Caco-2 (cell line): ENCODE measurements around the gene DNM2. TPM values are rescaled to one million over a fixed set of nuclear protein-coding genes. Genes with fewer than 3 reads are reported as not detected.

Source experiments
- BruUV-seq: library from RNA; stranded (reverse); fragments of 400-500 nt; replicated peaks from 2 replicates; lab custom pipeline; 2021; lab: Mats Ljungman, UMichigan
- CTCF ChIA-PET: fragments of 300-600 bp; sonication (Branson Sonifier 250); formaldehyde crosslinking; loops from one replicate; lab custom pipeline; 2022; ENCODE audit warnings: antibody characterized with exemption; lab: Charles Lee
- POLR2A ChIA-PET: fragments of 300-600 bp; sonication (Branson Sonifier 250); formaldehyde crosslinking; loops from one replicate; lab custom pipeline; 2022; ENCODE audit warnings: antibody characterized with exemption; lab: Charles Lee
- DNase-seq, 2 experiments: peaks; one replicate each; pipeline versions ENCODE4 v3.0.0 to v3.0.0-alpha.2; 2020 to 2022
- H3K27me3 ChIP-seq: replicated peaks from 2 replicates; pipeline ENCODE4 v1.6.0; 2011; ENCODE audit warnings: low read length; ENCODE audit not compliant: control insufficient read depth, insufficient read depth
- H3K36me3 ChIP-seq: 2 replicates; pipeline ENCODE4 v1.5.1; 2011; ENCODE audit warnings: low read length; ENCODE audit not compliant: control insufficient read depth, insufficient read depth
- H3K4me1 ChIP-seq: fragments of 250-450 bp; sonication (Bioruptor Pico); 2 replicates; pipeline ENCODE4 v1.5.1; 2020; ENCODE audit warnings: mild to moderate bottlenecking
- H3K4me3 ChIP-seq: 2 replicates; pipeline ENCODE4 v1.5.1; 2011; ENCODE audit warnings: low read depth, mild to moderate bottlenecking, control low read depth, low read length
- H3K9me3 ChIP-seq: fragments of 250-450 bp; sonication (Bioruptor Pico); 2 replicates; pipeline ENCODE4 v1.5.1; 2020; ENCODE audit warnings: mild to moderate bottlenecking, moderate library complexity
- H3K27ac Mint-ChIP-seq: one replicate; pipeline ENCODE4 v1.8.0; 2022; ENCODE audit warnings: mixed read lengths; ENCODE audit not compliant: unreplicated experiment
- H3K27me3 Mint-ChIP-seq: one replicate; pipeline ENCODE4 v1.8.0; 2022; ENCODE audit warnings: mixed read lengths; ENCODE audit not compliant: insufficient read depth, unreplicated experiment
- H3K36me3 Mint-ChIP-seq: one replicate; pipeline ENCODE4 v1.8.0; 2022; ENCODE audit warnings: mild to moderate bottlenecking, mixed read lengths; ENCODE audit not compliant: insufficient read depth, unreplicated experiment
- H3K4me1 Mint-ChIP-seq: one replicate; pipeline ENCODE4 v1.8.0; 2022; ENCODE audit warnings: low read depth, mixed read lengths; ENCODE audit not compliant: unreplicated experiment
- H3K4me3 Mint-ChIP-seq: one replicate; pipeline ENCODE4 v1.8.0; 2022; ENCODE audit warnings: mild to moderate bottlenecking, moderate library complexity, mixed read lengths; ENCODE audit not compliant: unreplicated experiment
- H3K9me3 Mint-ChIP-seq: one replicate; pipeline ENCODE4 v1.8.0; 2022; ENCODE audit warnings: mixed read lengths; ENCODE audit not compliant: unreplicated experiment
- intact Hi-C: fragments of 100-400 bp; cut with micrococcal nuclease; formaldehyde crosslinking; loops from one replicate; pipeline ENCODE4 v1.10.0; 2022; ENCODE audit not compliant: unreplicated experiment
- total RNA-seq: library from RNA; stranded (reverse); gene quantifications from 2 replicates; pipeline ENCODE4 v1.2.3, GENCODE V29; 2022
- TF ChIP-seq, protein P1 (sequence below), 2 experiments: fragments of 200-600 bp in 1 of 2; IDR thresholded peaks; 1 replicate in 1 of 2; 2 replicates in 1 of 2; pipeline versions ENCODE4 v1.5.1 to v1.8.0; 2011 to 2022; ENCODE audit warnings: antibody characterized with exemption in 1 of 2, control low read depth in 1 of 2, inconsistent platforms in 1 of 2, low read depth in 1 of 2, low read length in 1 of 2, mild to moderate bottlenecking in 1 of 2, moderate library complexity in 1 of 2; ENCODE audit not compliant: insufficient read depth in 1 of 2, severe bottlenecking in 1 of 2, unreplicated experiment in 1 of 2

DNM2 gene
- total RNA-seq, 1 experiment from 2014 or later, result 137 TPM

DNA sequence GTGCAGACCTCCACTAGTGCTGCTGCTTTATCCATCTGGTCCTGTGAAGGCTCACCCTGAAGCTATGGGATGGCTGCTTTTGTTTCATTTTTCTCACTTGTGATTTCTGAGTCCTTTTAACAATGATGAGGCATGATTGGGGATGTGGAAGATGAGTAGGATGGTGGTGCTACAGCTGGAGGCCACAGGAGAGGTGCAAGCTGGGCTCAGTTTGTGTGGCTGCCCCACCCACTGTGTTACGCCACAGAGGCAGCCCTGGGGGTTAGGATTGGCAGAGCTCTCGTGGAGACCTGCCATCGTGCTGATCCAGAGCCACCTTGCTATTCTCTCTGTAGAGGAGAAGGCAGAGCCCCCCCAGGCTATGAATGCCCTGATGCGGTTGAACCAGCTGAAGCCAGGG is 36.2 kb upstream of the DNM2 start:
- no peak overlapping the region for H3K4me3 ChIP-seq
- TF ChIP-seq, protein P1, sequence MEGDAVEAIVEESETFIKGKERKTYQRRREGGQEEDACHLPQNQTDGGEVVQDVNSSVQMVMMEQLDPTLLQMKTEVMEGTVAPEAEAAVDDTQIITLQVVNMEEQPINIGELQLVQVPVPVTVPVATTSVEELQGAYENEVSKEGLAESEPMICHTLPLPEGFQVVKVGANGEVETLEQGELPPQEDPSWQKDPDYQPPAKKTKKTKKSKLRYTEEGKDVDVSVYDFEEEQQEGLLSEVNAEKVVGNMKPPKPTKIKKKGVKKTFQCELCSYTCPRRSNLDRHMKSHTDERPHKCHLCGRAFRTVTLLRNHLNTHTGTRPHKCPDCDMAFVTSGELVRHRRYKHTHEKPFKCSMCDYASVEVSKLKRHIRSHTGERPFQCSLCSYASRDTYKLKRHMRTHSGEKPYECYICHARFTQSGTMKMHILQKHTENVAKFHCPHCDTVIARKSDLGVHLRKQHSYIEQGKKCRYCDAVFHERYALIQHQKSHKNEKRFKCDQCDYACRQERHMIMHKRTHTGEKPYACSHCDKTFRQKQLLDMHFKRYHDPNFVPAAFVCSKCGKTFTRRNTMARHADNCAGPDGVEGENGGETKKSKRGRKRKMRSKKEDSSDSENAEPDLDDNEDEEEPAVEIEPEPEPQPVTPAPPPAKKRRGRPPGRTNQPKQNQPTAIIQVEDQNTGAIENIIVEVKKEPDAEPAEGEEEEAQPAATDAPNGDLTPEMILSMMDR (IDR thresholded peaks at IDR 0.05; ENCODE audit: insufficient read depth in 1 of 2, low read depth in 1 of 2, low read length in 1 of 2, severe bottlenecking in 1 of 2, unreplicated experiment in 1 of 2), result no peak
- no peaks in the 10 kb centered on the region for H3K27me3 ChIP-seq
- intact Hi-C loops, result no loop called here
- Mint-ChIP-seq H3K4me1 (no peaks in the 10 kb centered on the region), H3K4me3 (no peak overlapping the region), H3K27me3 (no peaks in the 10 kb centered on the region), H3K27ac (no peak overlapping the region), H3K36me3 (peaks cover 95% of the 10 kb centered on the region), H3K9me3 (no peaks in the 10 kb centered on the region)
- POLR2A ChIA-PET, result no interaction called here
- H3K4me1 ChIP-seq, result no peaks in the 10 kb centered on the region
- BruUV-seq, result no TSS peak
- H3K36me3 ChIP-seq, result peaks cover 17% of the 10 kb centered on the region
- CTCF ChIA-PET, result no interaction called here
- DNase-seq, result no peak
- H3K9me3 ChIP-seq, result no peaks in the 10 kb centered on the region

DNA sequence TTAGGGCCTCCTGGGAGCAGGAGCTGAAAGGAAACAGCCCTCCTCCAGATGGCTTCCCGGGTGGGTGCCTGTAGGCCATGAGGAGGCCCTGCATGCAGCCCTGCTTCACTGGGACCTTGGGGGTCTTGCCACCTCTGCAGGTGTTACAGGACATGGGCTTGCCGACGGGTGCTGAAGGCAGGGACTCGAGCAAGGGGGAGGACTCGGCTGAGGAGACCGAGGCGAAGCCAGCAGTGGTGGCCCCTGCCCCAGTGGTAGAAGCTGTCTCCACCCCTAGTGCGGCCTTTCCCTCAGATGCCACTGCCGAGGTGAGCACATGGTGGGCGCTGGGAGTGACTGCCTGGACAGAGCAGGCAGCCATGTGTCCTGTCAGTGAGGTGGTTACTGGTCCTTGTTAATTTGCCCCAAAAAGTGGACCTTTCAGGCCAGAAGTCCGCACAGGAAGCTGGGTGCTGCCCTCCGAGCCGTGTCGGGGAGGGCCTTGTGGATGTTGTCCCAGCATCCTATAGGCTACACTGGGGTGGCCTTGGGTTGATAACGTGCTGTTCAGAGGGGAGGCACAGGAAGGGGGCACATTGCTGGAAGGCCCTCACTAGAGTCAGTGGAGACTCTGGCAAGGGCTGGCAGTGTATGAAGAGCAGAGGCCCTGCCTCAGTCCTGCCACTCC is 35.3 kb upstream of the DNM2 start:
- H3K36me3 Mint-ChIP-seq, result peaks cover 95% of the 10 kb centered on the region
- H3K4me1 ChIP-seq, result no peaks in the 10 kb centered on the region
- no peaks in the 10 kb centered on the region for H3K9me3 Mint-ChIP-seq
- H3K36me3 ChIP-seq, result peaks cover 17% of the 10 kb centered on the region
- CTCF ChIA-PET, result no interaction called here
- intact Hi-C loops, result no loop called here
- no peaks in the 10 kb centered on the region for H3K27me3 Mint-ChIP-seq
- no peak overlapping the region for H3K4me3 Mint-ChIP-seq
- no peak overlapping the region for H3K27ac Mint-ChIP-seq
- H3K4me1 Mint-ChIP-seq, result no peaks in the 10 kb centered on the region
- DNase-seq, result no peak
- no peak overlapping the region for H3K4me3 ChIP-seq
- BruUV-seq, result no TSS peak
- POLR2A ChIA-PET, result no interaction called here
- H3K27me3 ChIP-seq, result no peaks in the 10 kb centered on the region
- H3K9me3 ChIP-seq, result no peaks in the 10 kb centered on the region
- TF ChIP-seq, protein P1 (IDR thresholded peaks at IDR 0.05; ENCODE audit: insufficient read depth in 1 of 2, low read depth in 1 of 2, low read length in 1 of 2, severe bottlenecking in 1 of 2, unreplicated experiment in 1 of 2), result no peak

DNA sequence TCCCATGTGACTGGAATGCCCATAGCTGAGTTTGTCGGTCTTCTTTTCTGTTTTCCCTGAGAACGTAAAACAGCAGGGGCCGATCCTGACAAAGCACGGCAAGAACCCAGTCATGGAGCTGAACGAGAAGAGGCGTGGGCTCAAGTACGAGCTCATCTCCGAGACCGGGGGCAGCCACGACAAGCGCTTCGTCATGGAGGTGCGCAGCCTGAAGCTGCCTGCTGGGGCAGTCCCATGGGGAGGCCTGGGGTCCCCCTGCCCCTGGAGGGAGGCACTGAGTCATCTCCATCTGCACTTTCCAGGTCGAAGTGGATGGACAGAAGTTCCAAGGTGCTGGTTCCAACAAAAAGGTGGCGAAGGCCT is 34.8 kb upstream of the DNM2 start:
- H3K27ac Mint-ChIP-seq, result no peak overlapping the region
- H3K27me3 ChIP-seq, result no peaks in the 10 kb centered on the region
- no peaks in the 10 kb centered on the region for H3K4me1 ChIP-seq
- peaks cover 19% of the 10 kb centered on the region for H3K36me3 ChIP-seq
- CTCF ChIA-PET, result no interaction called here
- H3K4me3 Mint-ChIP-seq, result no peak overlapping the region
- no peak for DNase-seq
- no peaks in the 10 kb centered on the region for H3K9me3 Mint-ChIP-seq
- H3K9me3 ChIP-seq, result no peaks in the 10 kb centered on the region
- intact Hi-C loops, result no loop called here
- peaks cover 95% of the 10 kb centered on the region for H3K36me3 Mint-ChIP-seq
- TF ChIP-seq, protein P1 (IDR thresholded peaks at IDR 0.05; ENCODE audit: insufficient read depth in 1 of 2, low read depth in 1 of 2, low read length in 1 of 2, severe bottlenecking in 1 of 2, unreplicated experiment in 1 of 2), result no peak
- POLR2A ChIA-PET, result no interaction called here
- BruUV-seq, result no TSS peak
- H3K4me3 ChIP-seq, result no peak overlapping the region
- H3K27me3 Mint-ChIP-seq, result no peaks in the 10 kb centered on the region
- H3K4me1 Mint-ChIP-seq, result no peaks in the 10 kb centered on the region
